ENCODE results near the gene SFXN4. TPM values are rescaled to one million over a fixed set of nuclear protein-coding genes. Genes with fewer than 3 reads are reported as not detected.
"Not testable (repeated sequence)": the region's sequence is repeated elsewhere in the genome, so short reads cannot be mapped to it uniquely, and the experiment has no call there.

The SFXN4 gene
- total RNA-seq, 2 donors from 2014 or later: 8.3 to 9.5 TPM

DNA sequence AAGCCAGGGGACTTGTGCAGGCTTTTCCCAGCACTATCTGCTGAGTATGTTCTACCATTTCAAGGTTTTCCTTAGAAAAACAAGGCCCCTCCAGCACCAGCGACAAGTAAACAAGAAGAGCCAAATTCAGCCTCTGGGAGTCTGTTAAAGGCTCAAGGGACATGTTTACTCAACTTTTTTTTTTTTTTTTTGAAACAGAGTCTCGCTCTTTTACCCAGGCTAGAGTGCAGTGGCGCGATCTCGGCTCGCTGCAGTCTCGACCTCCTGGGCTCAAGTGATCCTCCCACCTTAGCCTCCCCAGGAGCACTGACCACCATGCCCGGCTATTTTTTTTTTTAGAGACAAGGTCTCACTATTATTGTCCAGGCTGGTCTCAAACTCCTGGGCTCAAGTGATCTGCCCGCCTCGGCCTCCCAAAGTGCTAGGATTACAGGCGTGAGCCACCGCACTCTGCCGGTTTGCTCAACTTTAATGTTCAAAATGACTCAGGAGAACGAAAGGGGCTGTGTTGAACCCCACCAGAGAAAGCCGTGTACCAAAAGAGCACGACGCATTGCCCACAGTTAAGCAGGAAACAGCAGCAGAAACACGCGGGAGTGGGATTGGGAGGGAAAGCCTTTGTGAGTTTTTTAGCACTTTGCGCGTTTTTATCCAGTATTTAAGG lies 12.3 kb upstream of the SFXN4 start:
- peak; percentile 2 for ATAC-seq
- H3K4me1 Mint-ChIP-seq: peaks cover 20% of the 10 kb centered on the region
- H3K36me3 Mint-ChIP-seq (ENCODE audit: low read depth): peaks cover 4% of the 10 kb centered on the region
- no peaks in the 10 kb centered on the region for H3K9me3 ChIP-seq (ENCODE audit: control insufficient read depth, low read length, poor library complexity, severe bottlenecking)
- no peak for DNase-seq
- peak overlapping the region; percentile 98 for H3K4me3 Mint-ChIP-seq
- peak overlapping the region; percentile 86 for H3K27ac Mint-ChIP-seq
- no peaks in the 10 kb centered on the region for H3K27me3 Mint-ChIP-seq

GRCh38 chr10:119176166-119176565 lies 10.7 kb upstream of the SFXN4 start:
- H3K9me3 ChIP-seq (ENCODE audit: control insufficient read depth, low read length, poor library complexity, severe bottlenecking): no peaks in the 10 kb centered on the region
- ATAC-seq (no peak), DNase-seq (no peak)
- Mint-ChIP-seq H3K27me3 (no peaks in the 10 kb centered on the region), H3K36me3 (ENCODE audit: low read depth) (peaks cover 4% of the 10 kb centered on the region), H3K4me1 (peaks cover 20% of the 10 kb centered on the region), H3K27ac (peak overlapping the region; percentile 86), H3K4me3 (peak overlapping the region; percentile 52)

GRCh38 chr10:119174109-119174508 lies 8.6 kb upstream of the SFXN4 start:
- no peak overlapping the region for H3K4me3 Mint-ChIP-seq
- no peak overlapping the region for H3K27ac Mint-ChIP-seq
- peaks cover 20% of the 10 kb centered on the region for H3K4me1 Mint-ChIP-seq
- no peaks in the 10 kb centered on the region for H3K27me3 Mint-ChIP-seq
- H3K36me3 Mint-ChIP-seq (ENCODE audit: low read depth): peaks cover 6% of the 10 kb centered on the region
- no peak for DNase-seq
- no peaks in the 10 kb centered on the region for H3K9me3 ChIP-seq (ENCODE audit: control insufficient read depth, low read length, poor library complexity, severe bottlenecking)
- no peak for ATAC-seq

GRCh38 chr10:119167041-119167440 lies 1.5 kb upstream of the SFXN4 start:
- peak overlapping the region; percentile 92 for H3K4me3 Mint-ChIP-seq
- ATAC-seq (no peak), DNase-seq (no peak)
- H3K27me3 Mint-ChIP-seq: no peaks in the 10 kb centered on the region
- peak overlapping the region; percentile 91 for H3K27ac Mint-ChIP-seq
- peaks cover 23% of the 10 kb centered on the region for H3K4me1 Mint-ChIP-seq
- no peaks in the 10 kb centered on the region for H3K9me3 ChIP-seq (ENCODE audit: control insufficient read depth, low read length, poor library complexity, severe bottlenecking)
- H3K36me3 Mint-ChIP-seq (ENCODE audit: low read depth): peaks cover 2% of the 10 kb centered on the region

DNA sequence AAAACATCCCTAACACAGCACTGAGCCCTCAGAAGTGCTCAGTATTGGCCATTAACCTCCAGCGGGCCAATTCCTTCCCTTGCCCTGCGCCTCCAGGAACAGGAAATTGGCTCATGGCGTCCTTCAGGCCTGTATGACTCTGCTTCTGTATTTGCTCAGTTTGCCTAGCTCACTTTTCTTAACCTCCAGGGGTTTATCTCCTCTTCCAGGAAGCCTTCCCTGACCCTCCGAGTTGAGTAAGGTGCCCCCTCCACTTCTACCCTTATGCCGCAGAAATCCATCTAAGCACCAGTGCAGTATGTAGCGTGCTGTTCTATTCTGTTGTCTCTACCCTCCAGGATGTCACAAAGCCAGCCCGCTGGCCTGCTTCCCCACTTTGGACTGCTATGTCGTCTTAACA lies 1.1 kb upstream of the SFXN4 start:
- H3K9me3 ChIP-seq (ENCODE audit: control insufficient read depth, low read length, poor library complexity, severe bottlenecking): no peaks in the 10 kb centered on the region
- H3K4me3 Mint-ChIP-seq: peak overlapping the region; percentile 92
- H3K4me1 Mint-ChIP-seq: peaks cover 25% of the 10 kb centered on the region
- H3K36me3 Mint-ChIP-seq (ENCODE audit: low read depth): peaks cover 2% of the 10 kb centered on the region
- H3K27me3 Mint-ChIP-seq: no peaks in the 10 kb centered on the region
- peak overlapping the region; percentile 91 for H3K27ac Mint-ChIP-seq
- no peak for ATAC-seq
- no peak for DNase-seq

GRCh38 chr10:119166118-119166500 lies 595 bp upstream of the SFXN4 start:
- ATAC-seq (peak; percentile 4), DNase-seq (no peak)
- Mint-ChIP-seq H3K4me1 (peaks cover 25% of the 10 kb centered on the region), H3K27me3 (no peaks in the 10 kb centered on the region), H3K27ac (peak overlapping the region; percentile 91), H3K4me3 (peak overlapping the region; percentile 92), H3K36me3 (ENCODE audit: low read depth) (peaks cover 2% of the 10 kb centered on the region)
- no peaks in the 10 kb centered on the region for H3K9me3 ChIP-seq (ENCODE audit: control insufficient read depth, low read length, poor library complexity, severe bottlenecking)

DNA sequence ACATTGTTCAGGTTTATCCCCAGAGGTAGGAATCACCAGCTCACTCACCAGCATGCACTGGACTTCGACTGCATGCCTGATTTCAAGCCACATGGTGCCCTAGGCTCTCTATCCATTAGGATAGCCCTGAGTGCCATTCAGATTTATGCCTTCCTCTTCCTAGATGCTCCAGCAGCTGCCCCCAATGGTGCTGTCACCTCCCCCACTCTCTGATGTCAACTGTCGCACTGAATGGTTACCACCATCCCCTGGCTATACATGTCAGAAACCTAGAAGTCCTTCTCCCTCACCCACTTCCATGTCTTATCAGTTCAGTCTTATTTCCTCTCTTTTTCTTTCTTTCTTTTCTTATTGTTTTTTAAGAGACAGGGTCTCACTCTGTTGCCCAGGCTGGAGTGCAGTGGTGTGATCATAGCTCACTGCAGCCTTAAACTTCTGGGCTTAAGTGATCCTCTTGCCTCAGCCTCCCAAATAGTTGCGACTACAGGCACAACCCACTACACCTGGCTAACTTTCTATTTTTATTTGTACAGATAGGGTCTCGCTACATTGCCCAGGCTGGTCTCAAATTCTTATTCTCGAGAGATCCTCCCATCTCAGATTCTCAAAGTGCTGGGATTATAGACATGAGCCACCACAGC lies 2.9 kb downstream of the SFXN4 start:
- Mint-ChIP-seq H3K4me3 (no peak overlapping the region), H3K27me3 (no peaks in the 10 kb centered on the region), H3K27ac (peak overlapping the region; percentile 27), H3K4me1 (peaks cover 25% of the 10 kb centered on the region), H3K36me3 (ENCODE audit: low read depth) (peaks cover 3% of the 10 kb centered on the region)
- H3K9me3 ChIP-seq (ENCODE audit: control insufficient read depth, low read length, poor library complexity, severe bottlenecking): no peaks in the 10 kb centered on the region
- ATAC-seq: no peak
- no peak for DNase-seq

DNA sequence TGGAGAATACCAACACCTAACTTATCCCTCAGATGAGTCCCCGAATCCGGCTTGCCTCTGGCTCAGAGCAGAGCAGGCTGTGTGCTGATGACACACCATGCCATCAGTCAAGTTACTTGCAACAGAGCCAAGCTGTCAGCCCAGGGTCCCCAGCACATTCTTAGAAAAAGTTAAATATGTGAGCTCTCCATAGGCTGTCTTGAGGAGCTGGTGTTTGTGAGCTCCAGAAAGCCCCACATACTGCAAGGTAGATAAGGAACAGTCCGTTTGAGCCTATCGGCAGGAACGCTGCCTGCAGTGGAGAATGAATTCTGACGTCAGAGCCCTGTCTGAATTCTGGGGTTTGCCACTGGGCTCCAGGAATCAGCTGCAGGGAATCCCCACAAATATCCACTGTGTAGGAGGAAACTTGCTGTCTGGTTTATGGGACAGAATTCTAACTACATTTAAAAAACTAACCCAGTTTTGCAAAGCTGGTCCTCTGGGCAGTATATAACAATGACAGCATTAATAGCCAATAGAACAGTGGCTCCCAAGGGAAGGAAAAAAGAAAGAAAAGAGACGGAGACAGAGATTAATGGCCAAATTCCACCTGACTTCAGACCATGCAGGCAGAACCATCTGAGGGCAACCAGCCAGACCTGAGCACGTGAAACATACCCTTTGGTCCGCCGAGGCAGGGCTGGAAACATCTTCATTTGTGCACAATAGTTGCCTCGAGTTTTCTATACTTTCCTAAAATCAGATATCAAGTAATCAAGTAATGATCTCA lies 3.6 kb downstream of the SFXN4 start:
- H3K36me3 Mint-ChIP-seq (ENCODE audit: low read depth): peaks cover 3% of the 10 kb centered on the region
- ATAC-seq: no peak
- H3K27ac Mint-ChIP-seq: peak overlapping the region; percentile 27
- H3K4me1 Mint-ChIP-seq: peaks cover 22% of the 10 kb centered on the region
- H3K9me3 ChIP-seq (ENCODE audit: control insufficient read depth, low read length, poor library complexity, severe bottlenecking): no peaks in the 10 kb centered on the region
- H3K27me3 Mint-ChIP-seq: no peaks in the 10 kb centered on the region
- DNase-seq: no peak
- no peak overlapping the region for H3K4me3 Mint-ChIP-seq

GRCh38 chr10:119159332-119159731 lies 6.2 kb downstream of the SFXN4 start:
- Mint-ChIP-seq H3K36me3 (ENCODE audit: low read depth) (peaks cover 3% of the 10 kb centered on the region), H3K4me3 (no peak overlapping the region), H3K27ac (no peak overlapping the region), H3K27me3 (no peaks in the 10 kb centered on the region), H3K4me1 (peaks cover 15% of the 10 kb centered on the region)
- no peak for ATAC-seq
- no peaks in the 10 kb centered on the region for H3K9me3 ChIP-seq (ENCODE audit: control insufficient read depth, low read length, poor library complexity, severe bottlenecking)
- DNase-seq: no peak

- Mint-ChIP-seq H3K27me3 (no peaks in the 10 kb centered on the region), H3K4me1 (peaks cover 3% of the 10 kb centered on the region), H3K36me3 (ENCODE audit: low read depth) (peaks cover 8% of the 10 kb centered on the region), H3K27ac (no peak overlapping the region), H3K4me3 (no peak overlapping the region)
- ATAC-seq (no peak), DNase-seq (no peak)
- H3K9me3 ChIP-seq (ENCODE audit: control insufficient read depth, low read length, poor library complexity, severe bottlenecking): no peaks in the 10 kb centered on the region
Measured at GRCh38 chr10:119153661-119154060, 11.9 kb downstream of the SFXN4 start.

DNA sequence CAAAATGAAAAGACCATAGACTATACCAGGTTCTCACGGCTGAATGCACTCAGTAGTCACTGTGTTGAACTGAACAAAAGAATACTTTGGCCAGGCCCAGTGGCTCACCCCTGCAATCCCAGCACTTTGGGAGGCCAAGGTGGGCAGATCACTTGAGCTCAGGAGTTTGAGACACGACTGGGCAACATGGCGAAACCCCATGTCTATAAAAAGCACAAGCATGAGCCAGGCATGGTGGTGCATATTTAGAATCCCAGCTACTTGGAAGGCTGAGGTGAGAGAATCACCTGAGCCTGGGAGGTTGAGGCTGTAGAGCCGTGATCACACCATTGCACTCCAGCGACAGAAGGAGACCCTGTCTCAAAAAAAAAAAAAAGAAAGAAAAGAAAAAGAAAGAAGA lies 12.5 kb downstream of the SFXN4 start:
- Mint-ChIP-seq H3K27ac (no peak overlapping the region), H3K4me1 (peaks cover 3% of the 10 kb centered on the region), H3K36me3 (ENCODE audit: low read depth) (peaks cover 8% of the 10 kb centered on the region), H3K4me3 (no peak overlapping the region), H3K27me3 (no peaks in the 10 kb centered on the region)
- no peak for DNase-seq
- ATAC-seq: no peak
- no peaks in the 10 kb centered on the region for H3K9me3 ChIP-seq (ENCODE audit: control insufficient read depth, low read length, poor library complexity, severe bottlenecking)

GRCh38 chr10:119151601-119152000 lies 13.9 kb downstream of the SFXN4 start:
- not testable (repeated sequence) for H3K9me3 ChIP-seq (ENCODE audit: control insufficient read depth, low read length, poor library complexity, severe bottlenecking); ATAC-seq; H3K36me3 Mint-ChIP-seq (ENCODE audit: low read depth); H3K27me3 Mint-ChIP-seq; H3K4me1 Mint-ChIP-seq; H3K27ac Mint-ChIP-seq; H3K4me3 Mint-ChIP-seq; DNase-seq

DNA sequence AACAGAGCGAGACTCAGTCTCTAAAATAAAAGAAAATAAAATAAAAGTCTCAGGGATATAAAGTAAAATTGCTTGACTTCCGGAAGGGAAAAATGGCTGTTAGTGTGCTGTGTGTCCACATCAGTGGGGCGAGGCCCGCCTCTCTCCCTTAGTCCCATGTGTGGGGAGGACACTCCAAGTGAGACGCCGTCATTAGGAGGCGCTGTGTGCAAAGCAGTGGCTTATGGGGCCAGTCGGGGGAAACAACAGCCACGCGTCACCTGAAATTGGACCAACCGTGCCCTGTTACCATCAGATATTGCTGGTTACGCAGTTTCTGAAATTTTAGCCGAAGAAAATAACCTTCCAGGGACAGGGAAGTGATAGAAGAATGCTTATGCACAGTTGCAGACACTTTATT lies 15.8 kb downstream of the SFXN4 start:
- Mint-ChIP-seq H3K27me3 (no peaks in the 10 kb centered on the region), H3K4me3 (no peak overlapping the region), H3K4me1 (no peaks in the 10 kb centered on the region), H3K36me3 (ENCODE audit: low read depth) (peaks cover 6% of the 10 kb centered on the region), H3K27ac (no peak overlapping the region)
- no peaks in the 10 kb centered on the region for H3K9me3 ChIP-seq (ENCODE audit: control insufficient read depth, low read length, poor library complexity, severe bottlenecking)
- DNase-seq (no peak), ATAC-seq (no peak)
